Thyroid gland (tissue), 4 donors: Measurements from ENCODE around the gene RBBP4. TPM values are rescaled to one million over a fixed set of nuclear protein-coding genes. Genes with fewer than 3 reads are reported as not detected.
"Not testable (repeated sequence)": the region's sequence is repeated elsewhere in the genome, so short reads cannot be mapped to it uniquely, and the experiment has no call there.

ENCODE experiments used
- DNase-seq, 2 donors: peaks; one replicate each; pipeline ENCODE4 v3.0.0-alpha.2; 2019
- H3K27ac ChIP-seq, 3 donors: fragments of 200-600 bp; sonication (generic); 1 replicate in 2 of 3; 2 replicates in 1 of 3; pipeline ENCODE4 v1.5.1; 2016 to 2019; ENCODE audit warnings: mild to moderate bottlenecking in 1 of 3, moderate library complexity in 1 of 3
- H3K27me3 ChIP-seq: fragments of 200-600 bp; sonication (generic); one replicate; pipeline ENCODE4 v1.5.1; 2019
- H3K36me3 ChIP-seq, 2 donors: fragments of 200-600 bp; sonication (generic); one replicate each; pipeline ENCODE4 v1.5.1; 2016 to 2019
- H3K4me1 ChIP-seq, 2 donors: fragments of 200-600 bp; sonication (generic); one replicate each; pipeline ENCODE4 v1.5.1; 2017 to 2019
- H3K4me3 ChIP-seq, 3 donors: fragments of 200-600 bp; sonication (generic); replicated peaks in 1 of 3; 1 replicate in 2 of 3; 2 replicates in 1 of 3; pipeline ENCODE4 v1.5.1; 2016; ENCODE audit warnings: mild to moderate bottlenecking in 1 of 3
- H3K9me3 ChIP-seq: fragments of 200-600 bp; sonication (generic); one replicate; pipeline ENCODE4 v1.5.1; 2017
- POLR2A ChIP-seq, 2 donors: fragments of 450-650 bp; IDR thresholded peaks; one replicate each; pipeline ENCODE4 v1.6.1; 2017; ENCODE audit warnings: antibody characterized with exemption in 2 of 2, mild to moderate bottlenecking in 2 of 2, moderate library complexity in 1 of 2
- WGBS, 2 donors: methylation state at CpG; one replicate each; pipeline ENCODE4 v1.1.5; 2017; 5-methylcytosine and 5-hydroxymethylcytosine counted together
- intact Hi-C: fragments of 100-400 bp; cut with DNase I; formaldehyde crosslinking; loops from one replicate; pipeline ENCODE4 v1.15.1; 2023
- total RNA-seq, 4 donors: library from RNA; depleted of rRNA; stranded (reverse); fragments of >200 nt; gene quantifications; one replicate each; pipeline ENCODE4 v1.2.3, GENCODE V29; 2016
- TF ChIP-seq, protein P1 (sequence below), 6 experiments: fragments of 200-600 bp in 3 of 6; fragments of 450-650 bp in 3 of 6; sonication (generic) in 3 of 6; IDR thresholded peaks; one replicate each; pipeline ENCODE4 v1.5.1; 2016 to 2019; ENCODE audit warnings: antibody characterized with exemption in 6 of 6, mild to moderate bottlenecking in 2 of 6, inconsistent platforms in 1 of 6, moderate library complexity in 1 of 6

Gene RBBP4
- total RNA-seq, 4 donors from 2014 or later: 100 to 172 (median 138) TPM

DNA sequence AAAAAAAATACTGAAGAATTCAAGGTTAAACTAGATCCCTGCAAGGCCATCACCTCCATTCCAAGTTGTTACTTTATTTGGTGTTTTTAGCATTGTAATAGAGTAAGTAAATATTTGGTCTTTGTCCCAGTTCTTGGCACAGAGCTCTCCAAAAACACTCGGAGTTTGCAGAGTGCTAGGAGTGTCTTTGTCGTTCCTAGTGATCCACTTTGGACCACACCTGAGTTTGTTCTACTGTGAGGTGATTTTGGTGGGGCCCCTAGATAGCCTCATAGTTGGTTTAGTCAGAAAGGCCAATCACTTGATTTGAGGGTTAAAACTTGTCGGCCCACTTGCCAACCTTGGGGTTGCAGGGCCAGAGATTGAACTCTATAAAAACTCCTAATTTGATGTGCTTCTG lies 25.9 kb downstream of the RBBP4 start:
- no peak overlapping the region for H3K27ac ChIP-seq
- peaks cover 28 to 39% of the 10 kb centered on the region in 2 donors for H3K36me3 ChIP-seq
- intact Hi-C loops: no loop called here

DNA sequence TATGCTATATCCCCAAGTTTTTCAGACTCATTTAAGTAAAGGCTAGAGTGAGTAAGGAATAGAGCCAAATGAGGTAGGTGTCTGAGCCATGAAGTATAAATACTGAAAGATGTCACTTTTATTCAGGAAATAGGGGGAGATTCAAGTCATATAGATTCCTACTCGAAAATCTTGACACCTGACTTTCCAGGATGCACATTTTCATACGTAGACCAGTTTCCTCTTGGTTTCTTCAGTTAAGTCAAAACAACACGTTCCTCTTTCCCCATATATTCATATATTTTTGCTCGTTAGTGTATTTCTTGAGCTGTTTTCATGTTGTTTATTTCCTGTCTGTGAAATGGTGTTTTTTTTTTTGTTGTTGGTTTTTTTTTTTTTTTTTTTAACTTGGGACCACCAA lies 29.0 kb downstream of the RBBP4 start:
- 89 to 90% methylated on average over 4 of the region's 4 CpGs for WGBS, 2 donors
- H3K4me3 ChIP-seq, DNase-seq, H3K27me3 ChIP-seq, intact Hi-C loops, H3K27ac ChIP-seq, H3K9me3 ChIP-seq: not testable (repeated sequence)
- peaks cover 14 to 27% of the 10 kb centered on the region in 2 donors for H3K4me1 ChIP-seq
- peaks cover 4 to 15% of the 10 kb centered on the region in 2 donors for H3K36me3 ChIP-seq

More for the DNA sequence above, 25.9 kb downstream of the RBBP4 start:
- Histone ChIP-seq H3K27me3 (no peaks in the 10 kb centered on the region), H3K4me1 (peaks cover 4 to 14% of the 10 kb centered on the region in 2 donors), H3K4me3 (no peak overlapping the region), H3K9me3 (no peaks in the 10 kb centered on the region)
- TF ChIP-seq POLR2A (IDR thresholded peaks at IDR 0.05): no peak
- TF ChIP-seq, protein P1, sequence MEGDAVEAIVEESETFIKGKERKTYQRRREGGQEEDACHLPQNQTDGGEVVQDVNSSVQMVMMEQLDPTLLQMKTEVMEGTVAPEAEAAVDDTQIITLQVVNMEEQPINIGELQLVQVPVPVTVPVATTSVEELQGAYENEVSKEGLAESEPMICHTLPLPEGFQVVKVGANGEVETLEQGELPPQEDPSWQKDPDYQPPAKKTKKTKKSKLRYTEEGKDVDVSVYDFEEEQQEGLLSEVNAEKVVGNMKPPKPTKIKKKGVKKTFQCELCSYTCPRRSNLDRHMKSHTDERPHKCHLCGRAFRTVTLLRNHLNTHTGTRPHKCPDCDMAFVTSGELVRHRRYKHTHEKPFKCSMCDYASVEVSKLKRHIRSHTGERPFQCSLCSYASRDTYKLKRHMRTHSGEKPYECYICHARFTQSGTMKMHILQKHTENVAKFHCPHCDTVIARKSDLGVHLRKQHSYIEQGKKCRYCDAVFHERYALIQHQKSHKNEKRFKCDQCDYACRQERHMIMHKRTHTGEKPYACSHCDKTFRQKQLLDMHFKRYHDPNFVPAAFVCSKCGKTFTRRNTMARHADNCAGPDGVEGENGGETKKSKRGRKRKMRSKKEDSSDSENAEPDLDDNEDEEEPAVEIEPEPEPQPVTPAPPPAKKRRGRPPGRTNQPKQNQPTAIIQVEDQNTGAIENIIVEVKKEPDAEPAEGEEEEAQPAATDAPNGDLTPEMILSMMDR (IDR thresholded peaks at IDR 0.05): no peak
- DNase-seq: no peak
- 17 to 19% methylated on average over 3 of the region's 3 CpGs for WGBS, 2 donors

DNA sequence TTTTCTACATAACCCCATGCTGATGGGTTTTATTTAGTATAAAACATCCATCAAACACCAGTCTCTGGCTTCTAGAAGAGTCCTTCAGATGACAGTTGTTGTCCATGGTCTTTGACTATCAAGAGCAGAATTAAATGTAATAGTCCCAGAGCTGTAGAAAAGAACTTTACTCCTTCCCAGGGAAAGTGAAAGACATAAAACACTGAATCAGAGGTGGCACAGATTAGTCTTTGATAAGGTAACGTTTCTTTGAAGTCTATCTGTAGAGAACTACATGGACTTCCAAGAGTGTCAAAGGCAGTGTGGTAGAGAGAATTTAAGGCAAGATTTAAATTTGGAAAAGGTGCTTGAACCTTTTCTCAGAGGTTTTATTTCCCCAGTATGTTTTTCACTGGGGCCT lies 29.6 kb downstream of the RBBP4 start:
- no peak for TF ChIP-seq POLR2A (IDR thresholded peaks at IDR 0.05)
- TF ChIP-seq, protein P1 (IDR thresholded peaks at IDR 0.05): no peak
- 95 to 98% methylated on average over 1 of the region's 1 CpG for WGBS, 2 donors
- Histone ChIP-seq H3K4me1 (peaks cover 14 to 27% of the 10 kb centered on the region in 2 donors), H3K4me3 (no peak overlapping the region), H3K9me3 (no peaks in the 10 kb centered on the region), H3K27ac (peak overlapping the region in 2 of 3 donors; percentile 4 to 14), H3K27me3 (no peaks in the 10 kb centered on the region), H3K36me3 (peaks cover 9 to 18% of the 10 kb centered on the region in 2 donors)
- intact Hi-C loops: no loop called here
- DNase-seq: no peak

DNA sequence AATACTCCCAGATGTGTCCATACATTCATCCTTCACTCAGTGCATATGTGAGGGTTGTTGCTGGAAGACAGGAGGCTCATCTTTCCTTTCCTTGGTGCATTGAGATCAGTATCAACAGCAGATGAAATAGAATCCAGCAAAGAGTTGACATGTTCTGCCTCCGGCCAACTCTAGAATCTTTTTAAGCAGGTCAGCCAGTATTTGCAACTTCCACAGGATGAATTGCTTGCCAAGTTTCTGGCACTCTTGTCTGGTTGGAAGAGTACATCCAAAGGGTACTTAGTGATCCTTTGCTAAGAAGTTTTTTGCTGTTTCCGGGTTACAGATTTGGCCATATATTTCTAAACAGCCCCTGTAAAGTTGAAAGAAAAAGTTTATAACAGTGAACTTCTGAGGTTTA lies 30.5 kb downstream of the RBBP4 start:
- WGBS, 2 donors: 14% methylated on average over 2 of the region's 2 CpGs
- intact Hi-C loops: no loop called here
- peaks cover 16 to 17% of the 10 kb centered on the region in 2 donors for H3K36me3 ChIP-seq

DNA sequence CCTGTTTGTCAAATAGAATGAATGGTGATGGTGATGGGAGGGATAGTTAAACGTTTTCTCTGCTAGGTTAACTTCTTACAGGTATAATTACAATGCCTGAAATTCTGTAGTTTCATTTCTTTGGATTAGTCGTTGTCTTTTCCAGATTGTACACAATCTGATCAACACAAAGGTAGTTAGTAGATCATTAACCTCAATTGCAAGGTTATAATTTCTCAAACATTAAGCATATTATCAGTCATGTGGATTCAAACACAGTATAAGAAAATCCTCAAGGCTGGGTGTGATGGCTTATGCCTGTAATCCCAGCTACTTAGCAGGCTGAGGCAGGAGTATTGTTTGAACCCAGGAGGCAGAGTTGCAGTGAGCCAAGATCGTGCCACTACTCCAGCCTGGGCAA lies 31.0 kb downstream of the RBBP4 start:
- peak overlapping the region in 2 of 3 donors; percentile 14 to 20 for H3K27ac ChIP-seq
- peaks cover 16 to 17% of the 10 kb centered on the region in 2 donors for H3K36me3 ChIP-seq
- no peaks in the 10 kb centered on the region for H3K9me3 ChIP-seq
- H3K4me3 ChIP-seq: no peak overlapping the region
- no peak for DNase-seq
- no peaks in the 10 kb centered on the region for H3K27me3 ChIP-seq
- TF ChIP-seq POLR2A (IDR thresholded peaks at IDR 0.05): no peak
- TF ChIP-seq, protein P1 (IDR thresholded peaks at IDR 0.05): no peak
- peaks cover 14 to 27% of the 10 kb centered on the region in 2 donors for H3K4me1 ChIP-seq
- intact Hi-C loops: no loop called here
- 68 to 69% methylated on average over 3 of the region's 3 CpGs for WGBS, 2 donors

More for the DNA sequence above, 30.5 kb downstream of the RBBP4 start:
- TF ChIP-seq POLR2A (IDR thresholded peaks at IDR 0.05): no peak
- TF ChIP-seq, protein P1 (IDR thresholded peaks at IDR 0.05): no peak
- Histone ChIP-seq H3K4me1 (peaks cover 14 to 27% of the 10 kb centered on the region in 2 donors), H3K4me3 (no peak overlapping the region), H3K27ac (peak overlapping the region; percentile 2 to 20 (median 14)), H3K9me3 (no peaks in the 10 kb centered on the region), H3K27me3 (no peaks in the 10 kb centered on the region)
- DNase-seq: peak; percentile 53 to 62
